HCT116 (cell line): ENCODE results near the gene RAB31. TPM values are rescaled to one million over a fixed set of nuclear protein-coding genes. Genes with fewer than 3 reads are reported as not detected.

Experiments
- ATAC-seq: fragments of 200-7000 bp; cut with Tn5 transposase; 2 replicates; pipeline ENCODE4 v1.9.1; 2020; ENCODE audit warnings: mild to moderate bottlenecking, moderate library complexity
- BruUV-seq: library from RNA; stranded (reverse); fragments of 400-500 nt; replicated peaks from 2 replicates; lab custom pipeline; 2021; lab: Mats Ljungman, UMichigan
- CTCF ChIA-PET: fragments of 300-600 bp; sonication (Branson Sonifier 250); formaldehyde crosslinking; loops from one replicate; lab custom pipeline; 2021; ENCODE audit warnings: antibody characterized with exemption; lab: Charles Lee
- POLR2A ChIA-PET: fragments of 300-600, 350-600 bp; sonication (Branson Sonifier 250); formaldehyde crosslinking; loops from one replicate; lab custom pipeline; 2021; ENCODE audit warnings: antibody characterized with exemption; lab: Charles Lee
- RAD21 ChIA-PET, 2 experiments: fragments of 300-600 bp; sonication (Branson Sonifier 250); formaldehyde crosslinking; loops; one replicate each; lab custom pipeline; 2023; ENCODE audit warnings: low total read pairs in 2 of 2; ENCODE audit not compliant: uncharacterized antibody in 2 of 2, unreplicated experiment in 2 of 2, low non-redundant PET in 1 of 2; lab: Charles Lee
- DNase-seq: peaks from one replicate; pipeline ENCODE4 v3.0.0-alpha.2; 2010; ENCODE audit warnings: low read depth, low spot score
- H2AFZ ChIP-seq: fragments of 200-600 bp; shearing (Covaris generic), sonication (generic); 2 replicates; pipeline ENCODE4 v1.6.1; 2017; ENCODE audit warnings: low read depth, mixed run types, mixed read lengths, antibody characterized with exemption, low read length; ENCODE audit not compliant: poor library complexity, severe bottlenecking
- H3K27ac ChIP-seq: 2 replicates; pipeline ENCODE4 v1.5.1; 2012; ENCODE audit warnings: low read depth, low read length
- H3K27me3 ChIP-seq: fragments of 200-600 bp; sonication (generic); 2 replicates; pipeline ENCODE4 v1.6.1; 2016; ENCODE audit warnings: mixed run types, low read length, mixed read lengths; ENCODE audit not compliant: insufficient read depth
- H3K36me3 ChIP-seq, 2 experiments: fragments of 200-500 bp in 1 of 2; fragments of 200-600 bp in 1 of 2; sonication (Bioruptor generic) in 1 of 2; sonication (generic) in 1 of 2; 2 replicates each; pipeline versions ENCODE4 v1.5.1 to v1.6.1; 2014 to 2016; ENCODE audit warnings: low read length in 2 of 2, inconsistent platforms in 1 of 2, mixed read lengths in 1 of 2, mixed run types in 1 of 2; ENCODE audit not compliant: insufficient read depth in 2 of 2, control insufficient read depth in 1 of 2
- H3K4me1 ChIP-seq, 2 experiments: fragments of 200-600 bp in 1 of 2; sonication (generic) in 1 of 2; 2 replicates each; pipeline versions ENCODE4 v1.5.1 to v1.6.1; 2012 to 2017; ENCODE audit warnings: low read length in 2 of 2, inconsistent platforms in 1 of 2, mild to moderate bottlenecking in 1 of 2, mixed read lengths in 1 of 2, mixed run types in 1 of 2, moderate library complexity in 1 of 2; ENCODE audit not compliant: insufficient read depth in 2 of 2, control insufficient read depth in 1 of 2
- H3K4me2 ChIP-seq: fragments of 200-600 bp; sonication (generic); 2 replicates; pipeline ENCODE4 v1.6.1; 2017; ENCODE audit warnings: mixed run types, low read length, mixed read lengths
- H3K4me3 ChIP-seq, 2 experiments: fragments of 200-600 bp in 1 of 2; sonication (generic) in 1 of 2; replicated peaks in 1 of 2; 2 replicates each; pipeline ENCODE4 v1.5.1; 2011 to 2016; ENCODE audit warnings: low read length in 2 of 2, control low read depth in 1 of 2, low read depth in 1 of 2, mild to moderate bottlenecking in 1 of 2, mixed read lengths in 1 of 2, mixed run types in 1 of 2
- H3K79me2 ChIP-seq: fragments of 200-600 bp; sonication (generic); 2 replicates; pipeline ENCODE4 v1.6.1; 2017; ENCODE audit warnings: mild to moderate bottlenecking, mixed run types, low read length, moderate library complexity, mixed read lengths; ENCODE audit not compliant: insufficient read depth
- H3K9ac ChIP-seq: fragments of 200-600 bp; sonication (generic); 2 replicates; pipeline ENCODE4 v1.6.1; 2016; ENCODE audit warnings: low read length, mixed read lengths
- H3K9me2 ChIP-seq: fragments of 200-600 bp; sonication (generic), shearing (Covaris generic); 2 replicates; pipeline ENCODE4 v1.6.1; 2017; ENCODE audit warnings: mixed run types, mild to moderate bottlenecking, moderate library complexity; ENCODE audit not compliant: insufficient read depth
- H3K9me3 ChIP-seq, 2 experiments: fragments of 200-500 bp in 1 of 2; fragments of 200-600 bp in 1 of 2; sonication (Bioruptor generic) in 1 of 2; sonication (generic) in 1 of 2; 2 replicates each; pipeline ENCODE4 v1.6.1; 2014 to 2017; ENCODE audit warnings: low read length in 2 of 2, mixed read lengths in 2 of 2, inconsistent platforms in 1 of 2, low read depth in 1 of 2, mild to moderate bottlenecking in 1 of 2, mixed run types in 1 of 2, moderate library complexity in 1 of 2; ENCODE audit not compliant: control insufficient read depth in 1 of 2, insufficient read depth in 1 of 2
- H4K20me1 ChIP-seq: fragments of 200-600 bp; sonication (generic), shearing (Covaris generic); 2 replicates; pipeline ENCODE4 v1.6.1; 2017; ENCODE audit warnings: mixed run types, mild to moderate bottlenecking, moderate library complexity; ENCODE audit not compliant: insufficient read depth
- ELF1 ChIP-seq: IDR thresholded peaks from 2 replicates; pipeline ENCODE4 v1.6.1; 2012; ENCODE audit warnings: low read depth, borderline replicate concordance
- JUND ChIP-seq: IDR thresholded peaks from 2 replicates; pipeline ENCODE4 v1.6.1; 2012
- POLR2AphosphoS5 ChIP-seq: IDR thresholded peaks from 2 replicates; pipeline ENCODE4 v1.6.1; 2011; ENCODE audit warnings: mild to moderate bottlenecking, low read depth, low read length, moderate library complexity
- ZNF274 ChIP-seq: fragments of 200-500 bp; sonication (Bioruptor generic); IDR thresholded peaks from 2 replicates; pipeline ENCODE4 v1.6.1; 2014; ENCODE audit warnings: mild to moderate bottlenecking, low read depth, low read length, inconsistent platforms
- intact Hi-C: fragments of 100-400 bp; cut with micrococcal nuclease; formaldehyde crosslinking; loops from 2 replicates; pipeline ENCODE4 v1.10.0; 2022
- total RNA-seq: library from RNA; stranded (reverse); gene quantifications from one replicate; pipeline ENCODE4 v1.2.1, GENCODE V29; 2021; ENCODE audit not compliant: unreplicated experiment
- TF ChIP-seq, protein P1 (sequence below): IDR thresholded peaks from 2 replicates; pipeline ENCODE4 v1.6.1; 2012; ENCODE audit warnings: low read depth
- TF ChIP-seq, protein P2 (sequence below), 3 experiments: fragments of 200-600 bp in 1 of 3; sonication (generic) in 1 of 3; IDR thresholded peaks in 2 of 3; conservative IDR thresholded peaks in 1 of 3; 2 replicates each; pipeline ENCODE4 v1.5.1; 2012 to 2017; ENCODE audit warnings: low read depth in 2 of 3, low read length in 2 of 3, antibody characterized with exemption in 1 of 3, borderline replicate concordance in 1 of 3, control low read depth in 1 of 3, mild to moderate bottlenecking in 1 of 3, mixed read lengths in 1 of 3, mixed run types in 1 of 3, moderate library complexity in 1 of 3; ENCODE audit not compliant: insufficient read depth in 1 of 3

Gene RAB31
- total RNA-seq, 1 experiment from 2014 or later = 46.9 TPM

DNA sequence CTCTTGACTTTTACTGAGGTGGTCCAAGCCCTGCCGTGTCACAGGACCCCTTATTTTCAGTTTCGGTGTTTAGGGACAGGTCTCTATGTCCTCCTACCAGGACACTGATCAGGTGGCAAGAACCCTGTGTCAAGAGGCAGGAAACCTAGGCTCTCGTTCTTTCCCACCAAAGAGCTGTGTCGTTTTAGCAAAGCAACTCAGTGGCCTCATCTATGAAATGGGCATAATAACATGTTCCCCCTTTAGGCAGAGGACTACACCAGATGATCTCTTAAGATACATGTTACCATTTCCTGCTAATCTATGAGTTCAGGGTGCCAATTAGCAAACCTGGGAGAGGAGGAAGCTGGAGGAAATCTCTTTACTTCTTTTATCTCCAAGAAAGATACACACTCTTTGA is 1.9 kb downstream of the RAB31 start:
- Histone ChIP-seq H3K4me2 (no peak overlapping the region), H3K36me3 (no peaks in the 10 kb centered on the region), H3K9ac (no peak overlapping the region), H3K27me3 (no peaks in the 10 kb centered on the region), H4K20me1 (no peaks in the 10 kb centered on the region), H3K4me3 (no peak overlapping the region), H3K9me3 (no peaks in the 10 kb centered on the region), H3K9me2 (no peaks in the 10 kb centered on the region)
- ATAC-seq = no peak
- CTCF ChIA-PET = no interaction called here
- no TSS peak for BruUV-seq
- intact Hi-C loops = no loop called here
- TF ChIP-seq POLR2AphosphoS5 = no peak
- no peak for TF ChIP-seq ELF1
- TF ChIP-seq, protein P1, sequence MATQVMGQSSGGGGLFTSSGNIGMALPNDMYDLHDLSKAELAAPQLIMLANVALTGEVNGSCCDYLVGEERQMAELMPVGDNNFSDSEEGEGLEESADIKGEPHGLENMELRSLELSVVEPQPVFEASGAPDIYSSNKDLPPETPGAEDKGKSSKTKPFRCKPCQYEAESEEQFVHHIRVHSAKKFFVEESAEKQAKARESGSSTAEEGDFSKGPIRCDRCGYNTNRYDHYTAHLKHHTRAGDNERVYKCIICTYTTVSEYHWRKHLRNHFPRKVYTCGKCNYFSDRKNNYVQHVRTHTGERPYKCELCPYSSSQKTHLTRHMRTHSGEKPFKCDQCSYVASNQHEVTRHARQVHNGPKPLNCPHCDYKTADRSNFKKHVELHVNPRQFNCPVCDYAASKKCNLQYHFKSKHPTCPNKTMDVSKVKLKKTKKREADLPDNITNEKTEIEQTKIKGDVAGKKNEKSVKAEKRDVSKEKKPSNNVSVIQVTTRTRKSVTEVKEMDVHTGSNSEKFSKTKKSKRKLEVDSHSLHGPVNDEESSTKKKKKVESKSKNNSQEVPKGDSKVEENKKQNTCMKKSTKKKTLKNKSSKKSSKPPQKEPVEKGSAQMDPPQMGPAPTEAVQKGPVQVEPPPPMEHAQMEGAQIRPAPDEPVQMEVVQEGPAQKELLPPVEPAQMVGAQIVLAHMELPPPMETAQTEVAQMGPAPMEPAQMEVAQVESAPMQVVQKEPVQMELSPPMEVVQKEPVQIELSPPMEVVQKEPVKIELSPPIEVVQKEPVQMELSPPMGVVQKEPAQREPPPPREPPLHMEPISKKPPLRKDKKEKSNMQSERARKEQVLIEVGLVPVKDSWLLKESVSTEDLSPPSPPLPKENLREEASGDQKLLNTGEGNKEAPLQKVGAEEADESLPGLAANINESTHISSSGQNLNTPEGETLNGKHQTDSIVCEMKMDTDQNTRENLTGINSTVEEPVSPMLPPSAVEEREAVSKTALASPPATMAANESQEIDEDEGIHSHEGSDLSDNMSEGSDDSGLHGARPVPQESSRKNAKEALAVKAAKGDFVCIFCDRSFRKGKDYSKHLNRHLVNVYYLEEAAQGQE = no peak
- TF ChIP-seq ZNF274 = no peak
- TF ChIP-seq, protein P2, sequence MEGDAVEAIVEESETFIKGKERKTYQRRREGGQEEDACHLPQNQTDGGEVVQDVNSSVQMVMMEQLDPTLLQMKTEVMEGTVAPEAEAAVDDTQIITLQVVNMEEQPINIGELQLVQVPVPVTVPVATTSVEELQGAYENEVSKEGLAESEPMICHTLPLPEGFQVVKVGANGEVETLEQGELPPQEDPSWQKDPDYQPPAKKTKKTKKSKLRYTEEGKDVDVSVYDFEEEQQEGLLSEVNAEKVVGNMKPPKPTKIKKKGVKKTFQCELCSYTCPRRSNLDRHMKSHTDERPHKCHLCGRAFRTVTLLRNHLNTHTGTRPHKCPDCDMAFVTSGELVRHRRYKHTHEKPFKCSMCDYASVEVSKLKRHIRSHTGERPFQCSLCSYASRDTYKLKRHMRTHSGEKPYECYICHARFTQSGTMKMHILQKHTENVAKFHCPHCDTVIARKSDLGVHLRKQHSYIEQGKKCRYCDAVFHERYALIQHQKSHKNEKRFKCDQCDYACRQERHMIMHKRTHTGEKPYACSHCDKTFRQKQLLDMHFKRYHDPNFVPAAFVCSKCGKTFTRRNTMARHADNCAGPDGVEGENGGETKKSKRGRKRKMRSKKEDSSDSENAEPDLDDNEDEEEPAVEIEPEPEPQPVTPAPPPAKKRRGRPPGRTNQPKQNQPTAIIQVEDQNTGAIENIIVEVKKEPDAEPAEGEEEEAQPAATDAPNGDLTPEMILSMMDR (IDR thresholded peaks at IDR 0.05 in 2 of 3, conservative IDR thresholded peaks at IDR 0.05 in 1 of 3; ENCODE audit: borderline replicate concordance in 1 of 3, insufficient read depth in 1 of 3, low read depth in 2 of 3, low read length in 2 of 3) = no peak
- no peak for TF ChIP-seq JUND
- TF ChIP-seq, all 23 proteins: peak for 0
- DNase-seq = no peak
- peaks cover 9% of the 10 kb centered on the region for H3K79me2 ChIP-seq
- POLR2A ChIA-PET = no interaction called here
- RAD21 ChIA-PET = no interaction called here
- H3K4me1 ChIP-seq = peaks cover 27 to 53% of the 10 kb centered on the region in 2 experiments
- H3K27ac ChIP-seq = no peak overlapping the region
- H2AFZ ChIP-seq = no peak overlapping the region
